Kidney (tissue), 14 donors: Measurements from ENCODE around the gene ENTPD6. TPM values are rescaled to one million over a fixed set of nuclear protein-coding genes. Genes with fewer than 3 reads are reported as not detected.
A peak's percentile ranks its signal among the peaks of the same experiment; 100 is the strongest.

ENCODE experiments used
- DNase-seq, 5 donors: peaks; one replicate each; pipeline ENCODE4 v3.0.0-alpha.2; 2013 to 2020
- FAIRE-seq: peaks from 2 replicates; lab custom pipeline; 2012; peaks lifted over from hg19 to GRCh38; lab: Jason Lieb, UNC
- H3K27ac ChIP-seq, 2 donors: one replicate each; pipeline ENCODE4 v1.7.0; 2013; ENCODE audit warnings: low read depth in 2 of 2, low read length in 2 of 2, inconsistent platforms in 1 of 2
- H3K27me3 ChIP-seq: one replicate; pipeline ENCODE4 v1.7.1; 2013; ENCODE audit warnings: low read length, inconsistent platforms; ENCODE audit not compliant: control insufficient read depth, insufficient read depth
- H3K36me3 ChIP-seq, 3 donors: one replicate each; pipeline versions ENCODE4 v1.7.0 to v1.7.1; 2013; ENCODE audit warnings: low read length in 3 of 3, control low read depth in 1 of 3, inconsistent platforms in 1 of 3; ENCODE audit not compliant: insufficient read depth in 3 of 3, control insufficient read depth in 2 of 3
- H3K4me1 ChIP-seq, 3 donors: one replicate each; pipeline versions ENCODE4 v1.7.0 to v1.7.1; 2013; ENCODE audit warnings: low read length in 3 of 3, inconsistent platforms in 1 of 3, low read depth in 1 of 3; ENCODE audit not compliant: control insufficient read depth in 2 of 3, insufficient read depth in 2 of 3
- H3K4me3 ChIP-seq, 3 donors: one replicate each; pipeline versions ENCODE4 v1.7.0 to v1.8.1; 2013; ENCODE audit warnings: low read length in 3 of 3, control low read depth in 1 of 3, inconsistent platforms in 1 of 3
- H3K9ac ChIP-seq, 3 donors: one replicate each; pipeline versions ENCODE4 v1.7.0 to v1.7.1; 2013; ENCODE audit warnings: low read length in 3 of 3, control low read depth in 1 of 3, inconsistent platforms in 1 of 3
- H3K9me3 ChIP-seq, 3 donors: one replicate each; pipeline versions ENCODE4 v1.7.0 to v1.7.1; 2013; ENCODE audit warnings: low read length in 3 of 3, control low read depth in 1 of 3, inconsistent platforms in 1 of 3; ENCODE audit not compliant: control insufficient read depth in 2 of 3, insufficient read depth in 1 of 3
- intact Hi-C: fragments of 100-400 bp; cut with DNase I; formaldehyde crosslinking; loops from one replicate; pipeline ENCODE4 v1.11.1; 2022
- polyA plus RNA-seq: library from polyadenylated mRNA; stranded (reverse); fragments of 350-450 nt; fragmentation: Illumina TruSeq; extraction: RNeasy Lipid Tissue Mini Kit (QIAGEN cat#74804); gene quantifications from one replicate; pipeline ENCODE4 v1.2.3, GENCODE V29; 2014; ENCODE audit warnings: low read depth, low replicate concordance; ENCODE audit not compliant: insufficient read depth
- total RNA-seq: library from RNA; stranded (reverse); fragmentation: NEBNext Ultra II Directional; extraction: Animal tissue kit (Norgen Biotek cat#: 25700); gene quantifications from one replicate; pipeline ENCODE4 v1.2.1, GENCODE V29; 2021
- TF ChIP-seq, protein P1 (sequence below): IDR thresholded peaks from 3 replicates; pipeline ENCODE4 v1.5.1; 2012; ENCODE audit warnings: mild to moderate bottlenecking, moderate library complexity, borderline replicate concordance; ENCODE audit not compliant: insufficient read depth; ENCODE audit errors: extremely low read depth
- donor health status: control.
- donor health status: control.
- donor health status: control.
- donor health status: control.
- donor health status: control.
- donor health status: DM: yes; HTN: yes; CAD: no.
- donor health status: Normal renal cell carcinoma (clear cell type).

The ENTPD6 gene
- total and polyA plus RNA-seq, 2 donors from 2014 or later, result 59.0 to 95.7 TPM

DNA sequence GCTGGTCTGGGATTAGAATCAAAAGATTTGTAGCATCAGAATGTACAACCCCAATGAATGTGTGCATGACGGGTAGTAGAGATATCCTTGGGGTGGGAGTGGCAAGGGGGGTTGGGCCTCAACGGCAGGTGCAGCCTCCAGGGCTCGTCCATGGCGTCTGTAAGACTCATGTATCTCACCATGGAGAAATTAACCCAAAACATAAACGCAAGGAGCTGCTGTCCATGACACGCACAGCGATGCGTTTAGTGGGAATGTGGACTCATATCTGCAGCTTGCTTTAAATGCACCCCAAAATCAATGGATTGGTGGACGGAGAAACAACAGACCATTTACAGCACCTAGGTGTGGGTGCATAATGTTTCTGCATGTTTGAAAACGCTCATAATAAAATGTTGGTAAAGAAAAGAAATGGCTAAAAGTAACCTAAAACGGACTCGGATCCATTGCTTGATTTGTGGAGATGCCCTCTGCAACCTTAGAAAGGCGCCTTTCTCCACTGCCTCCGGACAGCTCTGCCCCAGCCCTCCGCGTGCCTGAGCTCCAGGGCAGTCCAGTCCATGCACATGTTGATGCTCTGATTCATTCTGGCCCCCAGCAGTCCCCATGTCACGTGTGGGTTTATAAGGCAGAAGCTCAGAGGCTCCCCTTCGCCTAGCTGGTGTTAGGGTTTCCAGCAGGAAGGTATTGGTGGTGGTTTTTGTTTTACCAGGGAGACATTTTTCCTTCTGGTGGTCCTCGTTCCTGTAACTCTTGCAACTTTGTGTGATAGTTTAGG is 76.9 kb downstream of the ENTPD6 start:
- no peak overlapping the region for H3K9ac ChIP-seq
- TF ChIP-seq, protein P1, sequence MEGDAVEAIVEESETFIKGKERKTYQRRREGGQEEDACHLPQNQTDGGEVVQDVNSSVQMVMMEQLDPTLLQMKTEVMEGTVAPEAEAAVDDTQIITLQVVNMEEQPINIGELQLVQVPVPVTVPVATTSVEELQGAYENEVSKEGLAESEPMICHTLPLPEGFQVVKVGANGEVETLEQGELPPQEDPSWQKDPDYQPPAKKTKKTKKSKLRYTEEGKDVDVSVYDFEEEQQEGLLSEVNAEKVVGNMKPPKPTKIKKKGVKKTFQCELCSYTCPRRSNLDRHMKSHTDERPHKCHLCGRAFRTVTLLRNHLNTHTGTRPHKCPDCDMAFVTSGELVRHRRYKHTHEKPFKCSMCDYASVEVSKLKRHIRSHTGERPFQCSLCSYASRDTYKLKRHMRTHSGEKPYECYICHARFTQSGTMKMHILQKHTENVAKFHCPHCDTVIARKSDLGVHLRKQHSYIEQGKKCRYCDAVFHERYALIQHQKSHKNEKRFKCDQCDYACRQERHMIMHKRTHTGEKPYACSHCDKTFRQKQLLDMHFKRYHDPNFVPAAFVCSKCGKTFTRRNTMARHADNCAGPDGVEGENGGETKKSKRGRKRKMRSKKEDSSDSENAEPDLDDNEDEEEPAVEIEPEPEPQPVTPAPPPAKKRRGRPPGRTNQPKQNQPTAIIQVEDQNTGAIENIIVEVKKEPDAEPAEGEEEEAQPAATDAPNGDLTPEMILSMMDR, result no peak
- DNase-seq, result no peak

DNA sequence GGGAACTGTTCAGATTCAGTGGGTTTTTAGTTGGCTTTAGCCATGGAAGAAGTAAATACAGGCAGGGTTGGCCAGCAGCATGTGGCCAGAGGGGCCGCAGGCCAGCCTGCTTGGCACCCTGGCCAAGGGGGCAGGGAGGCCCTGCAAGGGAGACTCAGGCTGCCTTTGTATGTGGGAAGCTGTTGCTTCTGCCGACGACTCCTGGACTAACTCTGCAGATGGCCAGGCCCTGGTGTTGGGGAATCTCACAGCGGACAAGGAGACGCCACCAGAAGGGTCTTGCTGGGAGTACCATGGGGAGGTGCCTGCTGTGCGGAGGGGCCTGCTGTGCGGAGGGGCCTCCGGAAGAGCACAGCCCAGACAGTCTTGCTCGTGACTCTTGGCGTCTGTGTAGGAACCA is 77.5 kb downstream of the ENTPD6 start:
- H3K27ac ChIP-seq, result no peak overlapping the region
- no peak overlapping the region for H3K9ac ChIP-seq
- DNase-seq (peak in 1 of 5 donors; percentile 26), FAIRE-seq (no peak)
- H3K36me3 ChIP-seq, result peaks cover 0 to 29% (median 15%) of the 10 kb centered on the region in 3 donors
- intact Hi-C loops, result no loop called here
- no peaks in the 10 kb centered on the region for H3K4me1 ChIP-seq
- H3K27me3 ChIP-seq, result no peaks in the 10 kb centered on the region
- TF ChIP-seq, protein P1, result no peak
- no peak overlapping the region for H3K4me3 ChIP-seq
- no peaks in the 10 kb centered on the region for H3K9me3 ChIP-seq

More for the DNA sequence above, 76.9 kb downstream of the ENTPD6 start:
- H3K27me3 ChIP-seq, result no peaks in the 10 kb centered on the region
- peaks cover 0 to 24% (median 12%) of the 10 kb centered on the region in 3 donors for H3K36me3 ChIP-seq
- H3K4me1 ChIP-seq, result no peaks in the 10 kb centered on the region
- H3K4me3 ChIP-seq, result no peak overlapping the region
- no peak overlapping the region for H3K27ac ChIP-seq
- H3K9me3 ChIP-seq, result no peaks in the 10 kb centered on the region
- intact Hi-C loops, result no loop called here
- FAIRE-seq, result no peak

DNA sequence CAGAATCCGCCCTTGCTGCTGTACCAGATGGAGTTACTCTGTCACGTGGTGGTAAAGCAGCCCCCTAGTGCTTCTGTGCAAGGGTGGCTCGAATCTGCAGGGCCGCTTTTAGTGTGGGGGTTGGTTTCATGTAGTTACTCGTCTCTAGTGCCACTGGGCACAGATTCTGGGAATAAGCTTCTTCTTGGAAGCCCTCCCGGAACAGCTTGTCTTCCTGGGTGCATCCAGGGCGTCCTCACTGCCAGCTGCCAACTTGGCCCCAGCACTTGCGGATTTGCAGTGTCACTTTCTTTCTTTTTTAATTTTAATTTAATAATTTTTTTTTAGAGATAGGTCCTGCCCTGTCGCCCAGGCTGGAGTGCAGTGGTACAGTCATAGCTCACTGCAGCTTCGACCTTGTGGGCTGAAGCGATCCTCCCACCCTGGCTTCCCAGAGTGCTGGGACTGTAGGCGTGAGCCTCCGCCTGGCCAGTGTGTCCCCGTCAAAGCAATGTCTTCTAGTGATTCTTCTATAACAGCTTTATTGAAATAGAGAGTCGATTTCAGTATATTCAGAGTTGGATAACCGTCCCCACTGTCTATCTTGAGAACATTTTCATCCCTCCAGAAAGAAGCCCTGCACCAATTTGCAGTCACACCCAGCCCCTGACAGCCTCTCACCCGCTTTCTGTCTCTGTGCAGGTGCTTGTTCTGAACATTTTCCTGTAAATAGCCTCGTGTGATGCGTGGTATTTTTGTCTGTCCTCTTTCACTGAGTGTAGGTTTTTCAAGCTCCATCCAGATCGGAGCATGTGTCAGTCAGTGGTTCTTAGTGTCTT is 78.2 kb downstream of the ENTPD6 start:
- no peaks in the 10 kb centered on the region for H3K27me3 ChIP-seq
- no peak overlapping the region for H3K4me3 ChIP-seq
- TF ChIP-seq, protein P1, result no peak
- FAIRE-seq (no peak), DNase-seq (no peak)
- peaks cover 0 to 36% (median 15%) of the 10 kb centered on the region in 3 donors for H3K36me3 ChIP-seq
- H3K9ac ChIP-seq, result no peak overlapping the region
- intact Hi-C loops, result no loop called here
- no peaks in the 10 kb centered on the region for H3K9me3 ChIP-seq
- no peak overlapping the region for H3K27ac ChIP-seq
- no peaks in the 10 kb centered on the region for H3K4me1 ChIP-seq
